T-cell (primary cell): ENCODE data around the gene RAP1GAP2. TPM values are rescaled to one million over a fixed set of nuclear protein-coding genes. Genes with fewer than 3 reads are reported as not detected.
A peak's percentile ranks its signal among the peaks of the same experiment; 100 is the strongest.
"Not testable (repeated sequence)": the region's sequence is repeated elsewhere in the genome, so short reads cannot be mapped to it uniquely, and the experiment has no call there.

ENCODE experiments used
- ATAC-seq, 4 experiments: fragments of 200-7000 bp in 3 of 4; fragments of 150-1000 bp in 1 of 4; cut with Tn5 transposase; replicated peaks in 1 of 4; 1 replicate in 3 of 4; 2 replicates in 1 of 4; pipeline ENCODE4 v1.10.0; 2021; ENCODE audit warnings: moderate library complexity in 3 of 4, mild to moderate bottlenecking in 2 of 4, moderate number of reproducible peaks in 1 of 4
- CTCF ChIA-PET, 2 donors: fragments of 300-600 bp; sonication (Branson Sonifier 250); formaldehyde crosslinking; loops; one replicate each; lab custom pipeline; 2022; ENCODE audit warnings: antibody characterized with exemption in 2 of 2; lab: Charles Lee
- POLR2A ChIA-PET, 2 donors: fragments of 300-600 bp; sonication (Branson Sonifier 250); formaldehyde crosslinking; loops; one replicate each; lab custom pipeline; 2022; ENCODE audit warnings: antibody characterized with exemption in 2 of 2; lab: Charles Lee
- DNase-seq, 35 experiments: peaks; one replicate each; pipeline versions ENCODE4 v3.0.0 to v3.0.0-alpha.2; 2013 to 2023
- H3K27ac ChIP-seq: one replicate; pipeline ENCODE4 v1.5.1; 2013; ENCODE audit warnings: low read length
- H3K27me3 ChIP-seq, 2 experiments: replicated peaks in 1 of 2; 1 replicate in 1 of 2; 2 replicates in 1 of 2; pipeline versions ENCODE4 v1.6.1 to v1.7.0; 2013; ENCODE audit warnings: low read length in 1 of 2, mixed read lengths in 1 of 2; ENCODE audit not compliant: control insufficient read depth in 2 of 2, insufficient read depth in 2 of 2; ENCODE audit errors: extremely low read depth in 1 of 2
- H3K36me3 ChIP-seq, 2 donors: 1 replicate in 1 of 2; 2 replicates in 1 of 2; pipeline versions ENCODE4 v1.6.1 to v1.7.0; 2013; ENCODE audit warnings: low read length in 1 of 2; ENCODE audit not compliant: control insufficient read depth in 2 of 2, insufficient read depth in 1 of 2; ENCODE audit errors: extremely low read depth in 1 of 2
- H3K4me1 ChIP-seq, 2 experiments: 1 replicate in 1 of 2; 2 replicates in 1 of 2; pipeline versions ENCODE4 v1.6.1 to v1.7.0; 2013; ENCODE audit warnings: low read length in 2 of 2, mixed read lengths in 1 of 2; ENCODE audit not compliant: insufficient read depth in 2 of 2, control insufficient read depth in 1 of 2; ENCODE audit errors: extremely low read depth in 1 of 2
- H3K4me3 ChIP-seq, 2 donors: 1 replicate in 1 of 2; 2 replicates in 1 of 2; pipeline versions ENCODE4 v1.5.1 to v1.7.0; 2013; ENCODE audit warnings: mild to moderate bottlenecking in 2 of 2, low read length in 1 of 2, moderate library complexity in 1 of 2; ENCODE audit not compliant: control insufficient read depth in 1 of 2; ENCODE audit errors: extremely low read depth in 1 of 2
- H3K9me3 ChIP-seq: 2 replicates; pipeline ENCODE4 v1.7.0; 2013
- H3K27ac Mint-ChIP-seq, 2 donors: one replicate each; pipeline ENCODE4 v1.8.0; 2020 to 2021; ENCODE audit warnings: mild to moderate bottlenecking in 2 of 2, mixed read lengths in 2 of 2
- H3K27me3 Mint-ChIP-seq, 2 donors: one replicate each; pipeline ENCODE4 v1.8.0; 2021 to 2022; ENCODE audit warnings: mixed read lengths in 2 of 2
- H3K36me3 Mint-ChIP-seq: one replicate; pipeline ENCODE4 v1.8.0; 2021; ENCODE audit warnings: mixed read lengths
- H3K4me1 Mint-ChIP-seq, 3 donors: one replicate each; pipeline ENCODE4 v1.8.0; 2020 to 2022; ENCODE audit warnings: mixed read lengths in 3 of 3, mild to moderate bottlenecking in 1 of 3
- H3K4me3 Mint-ChIP-seq, 3 donors: one replicate each; pipeline ENCODE4 v1.8.0; 2020 to 2022; ENCODE audit warnings: mild to moderate bottlenecking in 3 of 3, mixed read lengths in 3 of 3, moderate library complexity in 3 of 3
- H3K9me3 Mint-ChIP-seq, 3 donors: one replicate each; pipeline ENCODE4 v1.8.0; 2020 to 2022; ENCODE audit warnings: mixed read lengths in 3 of 3
- WGBS: methylation state at CpG from one replicate; pipeline ENCODE4 v1.1.5; 2013; ENCODE audit warnings: missing lambda C conversion rate; ENCODE audit not compliant: insufficient coverage; 5-methylcytosine and 5-hydroxymethylcytosine counted together
- total RNA-seq, 35 experiments: library from RNA in 6 of 35; stranded (reverse) in 6 of 35; fragments of 120-200 nt in 1 of 35; gene quantifications; one replicate each; pipeline versions ENCODE4 v1.2.1 to v1.2.4 and lab custom pipeline; 2013 to 2026

Gene RAP1GAP2
- total RNA-seq, 5 donors from 2014 or later (not counting 1 experiment from before 2014, with no cell fraction given), result 8.0 to 77.7 (median 13.3) TPM

DNA sequence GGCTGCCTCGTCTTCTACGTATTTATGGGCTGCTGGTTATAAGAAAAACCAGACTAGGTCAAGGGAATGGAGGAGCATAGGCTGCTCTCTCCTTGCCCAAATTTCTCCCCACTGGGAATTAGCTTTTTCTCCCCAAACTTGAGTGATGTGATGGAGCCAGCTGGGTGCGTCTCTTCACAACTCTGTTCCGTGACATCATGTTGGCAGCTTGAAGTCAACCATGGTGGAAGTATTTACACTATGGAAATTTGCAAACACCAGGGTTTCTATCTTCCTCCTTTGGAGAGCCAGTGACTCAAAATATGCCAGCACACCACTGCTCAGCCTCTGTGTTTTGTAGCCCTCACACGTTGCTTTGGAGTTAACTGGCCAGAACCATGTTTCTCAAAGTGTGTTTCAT, 189.1 kb downstream of the RAP1GAP2 start:
- Histone ChIP-seq H3K9me3 (no peaks in the 10 kb centered on the region), H3K27ac (no peak overlapping the region), H3K4me1 (no peaks in the 10 kb centered on the region), H3K36me3 (peaks cover 0 to 61% of the 10 kb centered on the region in 2 donors), H3K27me3 (no peaks in the 10 kb centered on the region), H3K4me3 (no peak overlapping the region)
- WGBS, result no CpG with 5 or more reads among the region's 5 CpGs
- H3K27me3 Mint-ChIP-seq, result no peaks in the 10 kb centered on the region
- no peaks in the 10 kb centered on the region for H3K4me1 Mint-ChIP-seq
- peak in 1 of 35 experiments; percentile 7 for DNase-seq
- ChIA-PET POLR2A (interaction anchor here in 1 of 2 donors (0.7 kb wide), 1 partner anchor 26 kb away, joined by 5 read pairs; no protein-coding TSS in a partner anchor), CTCF (no interaction called here)
- H3K4me3 Mint-ChIP-seq, result no peak overlapping the region
- H3K27ac Mint-ChIP-seq, result no peak overlapping the region
- no peaks in the 10 kb centered on the region for H3K9me3 Mint-ChIP-seq
- no peak for ATAC-seq
- H3K36me3 Mint-ChIP-seq, result peaks cover 75% of the 10 kb centered on the region

GRCh38 chr17:2986925-2987324, 190.7 kb downstream of the RAP1GAP2 start:
- no peaks in the 10 kb centered on the region for H3K9me3 Mint-ChIP-seq
- peaks cover 65% of the 10 kb centered on the region for H3K36me3 Mint-ChIP-seq
- H3K4me1 ChIP-seq, result no peaks in the 10 kb centered on the region
- ChIA-PET CTCF (no interaction called here), POLR2A (interaction anchor here in 1 of 2 donors (0.6 kb wide), 1 partner anchor 550 kb away, joined by 3 read pairs; no protein-coding TSS in a partner anchor)
- no peak overlapping the region for H3K4me3 Mint-ChIP-seq
- no peak overlapping the region for H3K4me3 ChIP-seq
- H3K9me3 ChIP-seq, result no peaks in the 10 kb centered on the region
- H3K27ac Mint-ChIP-seq, result no peak overlapping the region
- no peak overlapping the region for H3K27ac ChIP-seq
- no peak for ATAC-seq
- no peaks in the 10 kb centered on the region for H3K27me3 ChIP-seq
- whole genome bisulfite sequencing, result 95% methylated on average over 4 of the region's 5 CpGs
- H3K36me3 ChIP-seq, result peaks cover 0 to 53% of the 10 kb centered on the region in 2 donors
- H3K4me1 Mint-ChIP-seq, result no peaks in the 10 kb centered on the region
- no peaks in the 10 kb centered on the region for H3K27me3 Mint-ChIP-seq
- no peak for DNase-seq

DNA sequence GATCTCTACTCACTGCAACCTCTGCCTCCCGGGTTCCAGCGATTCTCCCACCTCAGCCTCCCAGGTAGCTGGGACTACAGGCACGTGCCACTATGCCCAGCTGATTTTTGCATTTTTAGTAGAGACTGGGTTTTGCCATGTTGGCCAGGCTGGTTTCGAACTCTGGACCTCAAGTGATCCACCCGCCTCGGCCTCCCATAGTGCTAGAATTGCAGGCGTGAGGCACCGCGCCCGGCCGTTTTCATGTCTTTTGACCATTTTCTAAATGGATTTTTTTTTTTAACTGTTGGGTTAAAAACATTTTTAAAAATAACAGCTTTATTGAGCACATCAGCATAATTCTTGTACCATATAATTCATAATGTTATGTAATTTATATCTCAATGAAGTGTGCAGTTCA, 193.2 kb downstream of the RAP1GAP2 start:
- H3K4me1 ChIP-seq, DNase-seq, H3K27me3 ChIP-seq, H3K27ac Mint-ChIP-seq, H3K27me3 Mint-ChIP-seq, CTCF ChIA-PET, H3K9me3 ChIP-seq, H3K4me3 ChIP-seq, H3K4me1 Mint-ChIP-seq, H3K4me3 Mint-ChIP-seq, H3K9me3 Mint-ChIP-seq, H3K27ac ChIP-seq, POLR2A ChIA-PET, ATAC-seq: not testable (repeated sequence)
- peaks cover 52% of the 10 kb centered on the region for H3K36me3 Mint-ChIP-seq
- peaks cover 0 to 52% of the 10 kb centered on the region in 2 donors for H3K36me3 ChIP-seq
- WGBS, result no CpG with 5 or more reads among the region's 11 CpGs

DNA sequence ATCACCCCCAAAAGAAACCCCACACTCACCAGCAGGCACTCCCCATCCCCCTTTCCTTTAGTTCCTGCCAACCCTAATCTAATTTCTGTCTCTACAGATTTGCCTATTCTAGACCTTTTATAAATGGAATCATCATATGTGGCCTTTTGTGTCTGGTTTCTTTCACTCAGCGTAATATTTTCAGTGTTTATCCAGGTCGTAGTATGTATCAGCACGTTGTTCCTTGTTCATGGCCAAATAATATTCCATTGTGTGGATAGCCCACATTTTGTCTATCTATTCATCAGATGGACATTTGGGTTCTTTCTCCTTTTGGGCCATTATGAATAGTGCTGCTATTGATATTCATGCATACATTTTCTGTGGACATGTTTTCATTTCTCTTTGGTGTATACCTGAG, 193.6 kb downstream of the RAP1GAP2 start:
- peaks cover 0 to 51% of the 10 kb centered on the region in 2 donors for H3K36me3 ChIP-seq
- Mint-ChIP-seq H3K27ac (no peak overlapping the region), H3K9me3 (no peaks in the 10 kb centered on the region), H3K36me3 (peaks cover 48% of the 10 kb centered on the region), H3K27me3 (no peaks in the 10 kb centered on the region), H3K4me3 (no peak overlapping the region), H3K4me1 (no peaks in the 10 kb centered on the region)
- no CpG with 5 or more reads among the region's 3 CpGs for WGBS
- no peaks in the 10 kb centered on the region for H3K27me3 ChIP-seq
- ChIA-PET POLR2A (no interaction called here), CTCF (no interaction called here)
- DNase-seq (no peak), ATAC-seq (no peak)
- H3K27ac ChIP-seq, result no peak overlapping the region
- H3K4me1 ChIP-seq, result no peaks in the 10 kb centered on the region
- H3K9me3 ChIP-seq, result no peaks in the 10 kb centered on the region
- no peak overlapping the region for H3K4me3 ChIP-seq

- no peaks in the 10 kb centered on the region for H3K27me3 Mint-ChIP-seq
- Histone ChIP-seq H3K4me3 (no peak overlapping the region), H3K9me3 (no peaks in the 10 kb centered on the region), H3K4me1 (no peaks in the 10 kb centered on the region), H3K36me3 (peaks cover 0 to 51% of the 10 kb centered on the region in 2 donors), H3K27me3 (no peaks in the 10 kb centered on the region), H3K27ac (no peak overlapping the region)
- ChIA-PET POLR2A (no interaction called here), CTCF (interaction anchor here in 1 of 2 donors (0.7 kb wide), 1 partner anchor 17 kb away, joined by 4 read pairs; no protein-coding TSS in a partner anchor)
- ATAC-seq (no peak), DNase-seq (peak in 1 of 35 experiments; percentile 10)
- H3K9me3 Mint-ChIP-seq, result no peaks in the 10 kb centered on the region
- H3K36me3 Mint-ChIP-seq, result peaks cover 48% of the 10 kb centered on the region
- WGBS, result 100% methylated on average over 7 of the region's 9 CpGs
- H3K4me3 Mint-ChIP-seq, result no peak overlapping the region
- no peak overlapping the region for H3K27ac Mint-ChIP-seq
- H3K4me1 Mint-ChIP-seq, result no peaks in the 10 kb centered on the region
These were observed 194.2 kb downstream of the RAP1GAP2 start for GRCh38 chr17:2990396-2990795.

DNA sequence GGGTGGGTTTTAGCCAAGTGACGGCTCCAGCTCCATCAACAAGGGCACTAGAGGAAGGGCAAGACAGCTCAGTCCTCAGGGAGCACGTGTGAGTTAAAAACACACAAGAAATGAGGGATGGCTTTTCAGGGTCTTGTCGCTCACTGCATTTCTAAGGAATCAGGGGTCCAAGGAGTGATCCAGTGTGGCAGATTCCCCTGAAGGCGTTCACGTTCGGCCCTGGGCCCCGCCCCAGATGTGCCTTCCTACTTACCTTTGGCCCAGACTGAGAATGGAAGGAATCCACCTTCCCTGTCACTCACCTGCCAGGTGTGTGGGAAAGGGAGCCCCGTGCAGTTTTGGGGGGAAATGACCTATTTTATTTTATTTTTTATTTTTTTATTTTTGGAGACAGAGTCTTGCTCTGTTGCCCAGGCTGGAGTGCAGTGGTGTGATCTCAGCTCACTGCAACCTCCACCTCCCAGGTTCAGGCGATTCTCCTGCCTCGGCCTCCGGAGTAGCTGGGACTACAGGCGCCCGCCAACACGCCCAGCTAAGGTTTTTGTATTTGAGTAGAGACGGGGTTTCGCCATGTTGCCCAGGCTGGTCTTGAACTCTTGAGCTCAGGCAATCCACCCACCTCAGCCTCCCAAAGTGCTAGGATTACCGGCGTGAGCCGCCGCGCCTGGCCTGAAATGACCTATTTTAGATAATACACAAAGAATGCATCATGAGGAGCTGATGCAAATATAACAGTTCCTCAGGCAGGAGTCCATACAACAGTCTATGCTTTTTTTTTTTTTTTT, 195.3 kb downstream of the RAP1GAP2 start:
- H3K27ac Mint-ChIP-seq, H3K9me3 Mint-ChIP-seq, ATAC-seq, H3K27ac ChIP-seq, H3K4me3 ChIP-seq, H3K4me1 ChIP-seq, H3K4me1 Mint-ChIP-seq, POLR2A ChIA-PET, H3K27me3 Mint-ChIP-seq, H3K27me3 ChIP-seq, H3K4me3 Mint-ChIP-seq, H3K9me3 ChIP-seq: not testable (repeated sequence)
- DNase-seq, result peak in 1 of 35 experiments; percentile 17
- CTCF ChIA-PET, result interaction anchor here (0.7 kb wide), 2 partner anchors 16 to 184 kb away, joined by 3 to 4 read pairs; no protein-coding TSS in a partner anchor
- H3K36me3 ChIP-seq, result peaks cover 0 to 53% of the 10 kb centered on the region in 2 donors
- WGBS, result 89% methylated on average over 3 of the region's 21 CpGs
- H3K36me3 Mint-ChIP-seq, result peaks cover 40% of the 10 kb centered on the region
